Duodenal mucosa (tissue), 2 donors: ENCODE measurements around the gene CNTNAP3B.
"Not testable (repeated sequence)": the region's sequence is repeated elsewhere in the genome, so short reads cannot be mapped to it uniquely, and the experiment has no call there.

ENCODE experiments used
- H3K27ac ChIP-seq: one replicate; pipeline ENCODE4 v1.7.0; 2013; ENCODE audit warnings: low read depth, low read length
- H3K27me3 ChIP-seq, 2 donors: one replicate each; pipeline ENCODE4 v1.7.0; 2013; ENCODE audit warnings: low read length in 2 of 2, control low read depth in 1 of 2; ENCODE audit not compliant: insufficient read depth in 2 of 2, control insufficient read depth in 1 of 2
- H3K36me3 ChIP-seq, 2 donors: one replicate each; pipeline ENCODE4 v1.7.0; 2013; ENCODE audit warnings: low read length in 2 of 2, control low read depth in 1 of 2; ENCODE audit not compliant: insufficient read depth in 2 of 2, control insufficient read depth in 1 of 2
- H3K4me1 ChIP-seq, 2 donors: one replicate each; pipeline ENCODE4 v1.7.0; 2013; ENCODE audit warnings: low read length in 2 of 2, control low read depth in 1 of 2; ENCODE audit not compliant: insufficient read depth in 2 of 2, control insufficient read depth in 1 of 2
- H3K4me3 ChIP-seq, 2 donors: one replicate each; pipeline ENCODE4 v1.7.0; 2013; ENCODE audit warnings: low read length in 2 of 2, low read depth in 1 of 2
- H3K9ac ChIP-seq, 2 donors: one replicate each; pipeline ENCODE4 v1.7.0; 2013; ENCODE audit warnings: low read length in 2 of 2, low read depth in 1 of 2
- H3K9me3 ChIP-seq, 2 donors: one replicate each; pipeline ENCODE4 v1.7.0; 2013; ENCODE audit warnings: low read length in 2 of 2, control low read depth in 1 of 2; ENCODE audit not compliant: control insufficient read depth in 1 of 2

CNTNAP3B gene

GRCh38 chr9:42129073-42129729, at the start of gene CNTNAP3B:
CNTNAP3B (minus strand) TSS chr9:42129426; CDS start chr9:42129094, 332 bp downstream.
- H3K4me1 ChIP-seq, H3K27me3 ChIP-seq, H3K9me3 ChIP-seq, H3K9ac ChIP-seq, H3K4me3 ChIP-seq, H3K27ac ChIP-seq, H3K36me3 ChIP-seq: not testable (repeated sequence)

- not testable (repeated sequence) for H3K9me3 ChIP-seq, H3K4me3 ChIP-seq, H3K4me1 ChIP-seq, H3K27ac ChIP-seq, H3K27me3 ChIP-seq, H3K9ac ChIP-seq, H3K36me3 ChIP-seq
Observed at GRCh38 chr9:42160299-42160698, 31.1 kb upstream of the CNTNAP3B start.

- not testable (repeated sequence) for H3K27me3 ChIP-seq, H3K4me1 ChIP-seq, H3K9me3 ChIP-seq, H3K27ac ChIP-seq, H3K9ac ChIP-seq, H3K36me3 ChIP-seq, H3K4me3 ChIP-seq
Observed at GRCh38 chr9:42127056-42127841, 2.0 kb downstream of the CNTNAP3B start.

- H3K4me3 ChIP-seq, H3K9ac ChIP-seq, H3K4me1 ChIP-seq, H3K27me3 ChIP-seq, H3K27ac ChIP-seq, H3K36me3 ChIP-seq, H3K9me3 ChIP-seq: not testable (repeated sequence)
Observed at GRCh38 chr9:42121007-42121406, 8.2 kb downstream of the CNTNAP3B start.

GRCh38 chr9:42095929-42096328, 33.3 kb downstream of the CNTNAP3B start:
- not testable (repeated sequence) for H3K36me3 ChIP-seq, H3K9me3 ChIP-seq, H3K9ac ChIP-seq, H3K4me1 ChIP-seq, H3K27me3 ChIP-seq, H3K27ac ChIP-seq, H3K4me3 ChIP-seq

DNA sequence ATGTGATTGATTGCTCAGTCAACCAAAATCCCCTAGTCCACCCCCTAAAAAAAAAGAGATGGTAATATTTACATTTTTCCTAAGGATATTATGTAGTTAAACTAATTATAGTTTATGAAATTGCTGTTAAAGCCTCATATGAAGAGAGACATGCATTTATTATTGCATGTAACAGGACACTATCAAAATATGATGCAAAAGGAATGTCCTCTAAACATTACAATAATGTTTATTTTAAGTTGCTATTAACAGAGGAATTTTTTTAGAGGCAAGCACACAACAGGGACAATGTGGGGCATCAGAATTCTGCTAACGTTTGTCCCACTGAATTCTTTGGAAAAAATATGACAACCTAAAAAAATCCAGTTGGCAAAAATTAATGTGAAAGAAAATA, 44.7 kb downstream of the CNTNAP3B start:
- not testable (repeated sequence) for H3K27ac ChIP-seq, H3K4me1 ChIP-seq, H3K9me3 ChIP-seq, H3K36me3 ChIP-seq, H3K4me3 ChIP-seq, H3K9ac ChIP-seq, H3K27me3 ChIP-seq

- H3K9ac ChIP-seq, H3K4me3 ChIP-seq, H3K4me1 ChIP-seq, H3K36me3 ChIP-seq, H3K27me3 ChIP-seq, H3K9me3 ChIP-seq, H3K27ac ChIP-seq: not testable (repeated sequence)
Observed at GRCh38 chr9:42083877-42084558, 45.2 kb downstream of the CNTNAP3B start.

- not testable (repeated sequence) for H3K36me3 ChIP-seq, H3K4me1 ChIP-seq
Observed at GRCh38 chr9:42080376-42080775, 48.9 kb downstream of the CNTNAP3B start.

GRCh38 chr9:42074868-42075267, 54.4 kb downstream of the CNTNAP3B start:
- not testable (repeated sequence) for H3K4me1 ChIP-seq, H3K9me3 ChIP-seq, H3K4me3 ChIP-seq, H3K9ac ChIP-seq, H3K27ac ChIP-seq, H3K36me3 ChIP-seq, H3K27me3 ChIP-seq

More at GRCh38 chr9:42080376-42080775, 48.9 kb downstream of the CNTNAP3B start:
- H3K27ac ChIP-seq, H3K9me3 ChIP-seq, H3K4me3 ChIP-seq, H3K27me3 ChIP-seq, H3K9ac ChIP-seq: not testable (repeated sequence)

- H3K27me3 ChIP-seq, H3K4me1 ChIP-seq, H3K27ac ChIP-seq, H3K9ac ChIP-seq, H3K4me3 ChIP-seq, H3K9me3 ChIP-seq, H3K36me3 ChIP-seq: not testable (repeated sequence)
Observed at GRCh38 chr9:42071026-42071425, 58.2 kb downstream of the CNTNAP3B start.
